ENCODE results near the gene NALCN.

NALCN gene

GRCh38 chr13:101271681-101272245 is 144.5 kb downstream of the NALCN start:
- DNase-seq = no peak

- DNase-seq = no peak
Observed at GRCh38 chr13:101267656-101268055, 148.7 kb downstream of the NALCN start.

GRCh38 chr13:101265934-101266333 is 150.4 kb downstream of the NALCN start:
- no peak for DNase-seq

GRCh38 chr13:101264931-101265330 is 151.4 kb downstream of the NALCN start:
- DNase-seq = no peak

DNA sequence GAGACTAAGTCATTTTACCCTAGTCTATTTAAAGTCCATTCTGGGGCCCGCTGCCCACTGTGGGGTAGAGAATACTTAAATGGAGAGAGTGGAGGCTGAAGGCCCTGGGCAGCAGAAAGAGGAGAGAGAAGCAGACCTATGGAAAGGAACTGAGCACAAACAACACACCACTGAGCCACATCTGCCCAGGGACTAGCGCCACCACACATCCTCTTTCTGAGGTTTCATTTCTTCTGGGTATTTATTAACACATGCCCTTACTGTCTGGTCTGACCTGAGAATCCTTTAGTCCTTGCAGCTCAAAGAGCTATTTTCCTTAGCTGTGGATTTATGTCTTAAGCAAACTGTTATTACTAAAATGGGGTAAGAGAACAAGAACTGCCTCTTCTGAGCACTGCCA is 154.0 kb downstream of the NALCN start:
- no peak for DNase-seq

GRCh38 chr13:101258509-101258908 is 157.8 kb downstream of the NALCN start:
- no peak for DNase-seq

DNA sequence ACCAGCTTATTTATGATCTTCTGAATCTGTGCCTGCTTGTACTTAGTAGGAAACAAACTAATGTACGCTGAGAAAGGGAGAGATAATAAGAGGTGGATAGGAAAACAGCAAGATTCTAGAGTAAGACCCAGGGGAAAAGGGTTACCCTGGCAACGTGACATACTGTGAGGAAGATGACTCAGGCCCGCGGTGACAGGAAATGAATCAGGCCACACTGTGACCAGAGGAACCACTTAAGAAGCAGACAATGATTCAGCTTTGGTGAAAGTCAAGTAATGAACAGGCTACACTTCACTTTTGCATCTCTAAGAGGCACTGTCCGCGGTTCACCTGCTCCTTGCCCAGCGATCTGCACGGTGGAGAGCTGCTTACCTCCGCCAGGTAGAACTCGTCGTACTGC is 158.2 kb downstream of the NALCN start:
- DNase-seq = no peak

GRCh38 chr13:101248739-101249514 is 167.4 kb downstream of the NALCN start:
- no peak for DNase-seq

DNA sequence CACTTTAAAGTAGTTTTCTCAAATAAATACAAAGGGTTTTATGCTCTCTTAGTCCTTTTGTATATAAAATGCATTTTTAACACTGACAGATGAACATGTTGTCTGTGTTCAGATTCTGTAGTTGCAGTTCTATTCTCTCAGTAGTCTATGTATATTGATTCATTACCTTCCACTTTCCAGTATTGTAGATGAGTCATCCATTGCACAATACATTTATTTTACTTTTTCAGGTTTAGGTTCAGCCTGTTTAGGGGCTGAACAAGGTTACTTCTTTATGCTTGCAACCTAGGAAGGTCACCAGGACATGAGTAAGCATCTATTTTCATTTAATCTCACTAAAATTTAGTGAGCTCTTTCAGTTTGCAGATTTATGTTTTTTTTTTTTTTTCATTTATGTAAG is 173.6 kb downstream of the NALCN start:
- DNase-seq = no peak

DNA sequence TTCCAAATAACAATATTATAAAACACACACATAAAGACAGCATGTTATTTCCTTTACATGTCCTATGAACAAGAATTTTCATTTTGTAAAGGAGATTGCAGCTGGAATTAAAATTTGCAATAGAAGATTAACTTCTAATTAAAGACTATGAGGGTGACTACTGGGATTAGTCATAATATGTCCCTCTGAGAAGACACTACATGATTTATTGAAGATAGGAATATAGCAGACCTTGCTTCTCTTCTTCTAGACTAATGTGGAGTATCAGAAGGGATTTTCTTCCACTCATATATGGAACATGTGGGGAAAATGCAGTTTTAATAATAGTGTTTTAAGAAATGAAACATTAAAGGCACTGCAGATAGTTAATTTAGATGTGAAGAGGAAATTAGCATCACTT is 177.8 kb downstream of the NALCN start:
- no peak for DNase-seq

GRCh38 chr13:101231751-101232428 is 184.4 kb downstream of the NALCN start:
- DNase-seq = no peak

GRCh38 chr13:101230271-101230890 is 185.9 kb downstream of the NALCN start:
- DNase-seq = no peak

- DNase-seq = no peak
Observed at GRCh38 chr13:101219609-101220265, 196.6 kb downstream of the NALCN start.

GRCh38 chr13:101218484-101218883 is 197.8 kb downstream of the NALCN start:
- DNase-seq = no peak

- no peak for DNase-seq
Observed at GRCh38 chr13:101217086-101217485, 199.2 kb downstream of the NALCN start.

DNA sequence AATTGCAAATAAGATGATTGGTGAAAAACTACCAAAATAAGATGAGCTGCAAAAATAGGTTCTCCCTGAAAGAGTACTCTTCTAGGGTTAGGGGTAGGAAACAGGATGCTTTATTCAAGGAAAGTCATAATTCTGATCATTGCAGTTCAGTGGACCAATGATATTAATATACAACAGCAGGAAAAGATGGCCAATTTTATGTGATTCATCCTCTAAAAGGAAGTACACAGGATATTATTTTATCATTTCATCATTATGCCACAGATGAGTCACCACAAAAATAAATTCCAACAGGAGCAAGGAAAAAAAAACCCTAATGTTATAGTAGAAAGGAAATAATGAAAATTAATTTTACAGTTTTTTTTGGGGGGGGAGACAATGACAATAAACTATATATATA is 205.0 kb downstream of the NALCN start:
- DNase-seq = no peak

GRCh38 chr13:101210774-101211173 is 205.5 kb downstream of the NALCN start:
- DNase-seq = no peak

DNA sequence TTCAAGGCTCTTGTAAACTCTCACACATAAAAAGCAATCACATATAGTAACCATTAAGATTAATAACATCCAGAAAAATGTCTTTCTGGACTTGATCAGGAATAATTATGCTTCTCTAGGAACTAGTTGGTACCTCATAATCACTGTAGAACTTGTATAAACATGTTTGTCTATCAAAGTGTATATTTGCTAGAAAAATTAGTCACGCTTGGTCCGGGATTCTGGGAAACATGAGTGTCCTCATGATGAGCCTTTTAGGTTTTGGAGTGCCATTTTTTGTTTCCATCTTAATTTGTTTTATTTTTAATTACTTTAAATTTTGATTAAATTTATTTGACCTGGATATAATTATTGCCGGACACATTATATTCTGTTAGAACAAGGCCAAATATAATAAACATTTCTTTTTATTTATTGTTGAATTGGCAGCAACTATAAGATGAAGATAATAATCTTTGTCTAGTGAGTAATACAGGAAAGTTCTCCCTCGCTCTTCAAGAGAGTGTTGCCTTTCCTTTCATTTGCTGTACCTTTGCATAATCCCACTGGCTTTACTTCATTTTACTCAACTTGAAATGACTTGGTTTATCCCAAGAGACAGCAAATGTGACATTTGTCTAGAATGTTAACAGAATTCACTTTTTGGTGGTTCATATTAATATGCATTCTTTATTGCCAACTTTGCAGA is 207.0 kb downstream of the NALCN start:
- no peak for DNase-seq

GRCh38 chr13:101205408-101205807 is 210.9 kb downstream of the NALCN start:
- DNase-seq = no peak

GRCh38 chr13:101204270-101205020 is 211.9 kb downstream of the NALCN start:
- no peak for DNase-seq

- no peak for DNase-seq
Observed at GRCh38 chr13:101202590-101202989, 213.7 kb downstream of the NALCN start.

GRCh38 chr13:101190976-101191375 is 225.3 kb downstream of the NALCN start:
- DNase-seq = no peak
